KOPT-K1 (cell line): ENCODE data around the gene ECHDC1.
"Not testable (repeated sequence)": the region's sequence is repeated elsewhere in the genome, so short reads cannot be mapped to it uniquely, and the experiment has no call there.

Experiments used
- H3K27ac ChIP-seq: fragments of 200-600 bp; sonication (generic); 2 replicates; pipeline ENCODE4 v1.5.1; 2016; ENCODE audit warnings: antibody characterized with exemption, mild to moderate bottlenecking, low read depth, low read length; ENCODE audit not compliant: poor library complexity, severe bottlenecking
- H3K36me3 ChIP-seq: fragments of 200-600 bp; sonication (generic); 2 replicates; pipeline ENCODE4 v1.5.1; 2017; ENCODE audit warnings: antibody characterized with exemption, mild to moderate bottlenecking, low read length, moderate library complexity; ENCODE audit not compliant: insufficient read depth
- H3K9me3 ChIP-seq: fragments of 200-600 bp; sonication (generic); 2 replicates; pipeline ENCODE4 v1.5.1; 2017; ENCODE audit warnings: antibody characterized with exemption, low read length, mild to moderate bottlenecking; ENCODE audit not compliant: insufficient read depth, poor library complexity, severe bottlenecking

Gene ECHDC1, protein sequence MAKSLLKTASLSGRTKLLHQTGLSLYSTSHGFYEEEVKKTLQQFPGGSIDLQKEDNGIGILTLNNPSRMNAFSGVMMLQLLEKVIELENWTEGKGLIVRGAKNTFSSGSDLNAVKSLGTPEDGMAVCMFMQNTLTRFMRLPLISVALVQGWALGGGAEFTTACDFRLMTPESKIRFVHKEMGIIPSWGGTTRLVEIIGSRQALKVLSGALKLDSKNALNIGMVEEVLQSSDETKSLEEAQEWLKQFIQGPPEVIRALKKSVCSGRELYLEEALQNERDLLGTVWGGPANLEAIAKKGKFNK

DNA sequence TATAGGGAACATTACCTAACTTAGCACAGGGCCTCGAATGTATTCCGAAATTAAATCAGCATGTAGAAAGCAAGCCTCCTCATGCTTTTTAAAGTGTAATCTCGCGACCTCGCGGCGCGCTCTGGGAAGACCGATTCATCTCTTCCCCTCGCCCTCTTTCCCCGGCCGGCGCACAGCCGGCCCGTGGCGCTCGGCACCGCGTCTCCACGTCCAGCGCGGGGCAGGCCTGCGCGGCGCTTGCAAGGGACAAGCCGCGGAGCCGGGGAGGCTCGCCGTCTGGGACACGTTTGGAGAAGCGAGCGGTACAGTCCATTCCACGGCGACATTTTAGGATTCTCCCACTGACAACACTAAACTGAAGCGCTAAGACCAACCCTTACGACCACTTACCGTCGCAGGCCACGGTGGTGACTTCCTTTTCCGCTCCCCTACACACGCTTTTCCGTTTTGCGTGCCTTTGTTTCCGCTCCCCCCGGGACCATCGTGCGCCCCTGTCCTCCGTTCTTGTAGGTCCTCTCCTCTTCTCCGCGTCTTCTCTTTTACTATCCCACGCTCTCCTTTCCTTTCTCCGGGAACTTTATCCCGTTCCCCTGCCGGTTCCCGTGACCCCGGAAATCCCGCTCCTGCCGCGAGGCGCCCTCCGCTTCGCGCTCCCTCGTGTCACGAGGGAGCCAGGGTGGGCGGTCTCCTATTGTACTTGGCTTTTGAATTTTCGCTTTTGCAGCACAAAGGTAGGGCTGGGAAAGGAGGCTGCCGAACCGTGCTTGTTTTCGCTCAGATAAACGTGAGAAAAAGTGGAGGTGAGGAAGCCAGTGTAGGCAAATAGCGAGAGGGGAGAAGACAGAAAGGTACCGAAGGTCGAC lies at the start of gene ECHDC1:
Gene ECHDC1, minus strand, starts transcription at position 664 of the 863 bp plus-strand sequence. CDS start 12,581 bp downstream, outside the sequence.
- Histone ChIP-seq H3K36me3 (no peaks in the 10 kb centered on the region; the same call in 1 of the 2 replicates), H3K9me3 (no peaks in the 10 kb centered on the region), H3K27ac (peak within 1 kb of the TSS; percentile 96)

DNA sequence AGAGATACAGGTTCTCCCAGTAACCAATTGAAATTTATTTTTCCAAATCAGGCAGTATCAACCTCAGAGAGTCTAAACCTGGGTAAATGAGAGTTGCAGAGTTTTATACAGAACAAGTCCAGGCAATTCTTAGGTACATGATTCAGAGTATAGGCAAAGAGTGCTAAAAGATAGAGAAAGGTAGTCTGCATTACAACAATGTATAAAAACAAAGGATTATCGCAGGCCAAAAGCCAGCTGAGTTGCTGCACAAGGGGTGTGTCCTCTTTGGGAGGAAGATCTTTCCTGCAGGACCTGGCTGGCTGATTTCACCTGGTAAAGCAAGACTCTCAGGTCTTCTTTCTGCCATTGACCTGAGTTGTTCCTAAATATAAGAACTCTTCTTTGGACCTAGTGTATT lies 48.9 kb upstream of the ECHDC1 start:
- Histone ChIP-seq H3K36me3 (no peaks in the 10 kb centered on the region), H3K27ac (no peak overlapping the region), H3K9me3 (no peaks in the 10 kb centered on the region)

DNA sequence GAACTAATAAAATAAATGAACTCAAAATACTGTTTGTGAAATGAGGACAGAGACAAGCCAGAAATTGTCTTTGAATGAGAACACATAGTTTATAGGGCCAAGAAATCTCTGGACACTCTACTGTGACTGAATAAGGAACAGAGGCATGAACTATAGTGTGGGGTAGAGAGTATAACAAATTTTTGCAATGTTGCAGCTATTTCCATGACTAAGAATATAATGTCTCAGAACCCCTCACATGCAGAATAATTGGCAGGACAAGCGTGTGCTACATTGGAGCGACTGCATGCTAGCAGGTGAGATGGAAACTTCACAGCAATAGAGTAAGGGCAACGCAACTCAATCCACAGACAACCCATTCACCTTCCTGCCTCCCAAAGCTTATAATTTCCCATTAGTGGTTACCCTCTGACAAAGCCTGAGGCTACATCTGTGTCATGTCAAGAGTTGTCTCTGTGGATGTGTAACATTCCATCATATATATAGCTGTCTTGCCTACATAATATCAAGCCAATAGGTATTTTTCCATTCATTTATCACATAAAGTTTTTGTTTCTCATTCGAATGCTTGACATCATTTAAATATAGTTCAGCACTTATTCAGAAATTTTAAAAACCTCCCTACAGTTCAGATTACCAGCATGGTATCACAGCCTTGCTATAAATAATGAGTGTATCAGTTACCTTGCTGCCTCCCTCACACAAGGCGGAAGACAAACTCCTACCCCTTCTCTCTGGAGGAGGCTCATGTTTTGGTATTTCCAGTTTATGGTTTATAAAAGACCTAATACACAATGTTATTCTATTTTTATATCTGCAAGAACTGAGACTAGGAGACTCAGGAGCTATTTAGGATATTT lies 47.9 kb upstream of the ECHDC1 start:
- Histone ChIP-seq H3K36me3 (no peaks in the 10 kb centered on the region), H3K27ac (no peak overlapping the region), H3K9me3 (no peaks in the 10 kb centered on the region)

DNA sequence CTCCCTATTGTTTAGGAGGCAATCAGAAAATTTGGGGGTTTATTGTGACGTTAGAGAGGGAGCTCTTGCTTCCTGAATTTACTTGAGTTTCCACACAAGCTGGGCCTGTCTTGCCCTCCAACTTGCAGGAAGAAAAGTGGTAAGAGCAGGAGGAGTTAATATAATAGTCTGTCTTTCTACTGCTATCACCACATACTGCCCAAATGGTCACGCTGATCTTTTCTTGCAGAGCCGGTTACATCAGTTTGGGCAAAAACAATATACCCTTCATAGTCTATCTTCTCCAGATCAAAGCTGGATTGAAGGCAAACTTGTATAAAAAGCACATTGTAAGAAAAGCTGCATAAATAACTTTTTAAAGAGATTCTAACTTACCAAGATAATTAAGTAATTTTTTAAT lies 46.3 kb upstream of the ECHDC1 start:
- Histone ChIP-seq H3K9me3 (no peaks in the 10 kb centered on the region), H3K36me3 (no peaks in the 10 kb centered on the region), H3K27ac (no peak overlapping the region)

DNA sequence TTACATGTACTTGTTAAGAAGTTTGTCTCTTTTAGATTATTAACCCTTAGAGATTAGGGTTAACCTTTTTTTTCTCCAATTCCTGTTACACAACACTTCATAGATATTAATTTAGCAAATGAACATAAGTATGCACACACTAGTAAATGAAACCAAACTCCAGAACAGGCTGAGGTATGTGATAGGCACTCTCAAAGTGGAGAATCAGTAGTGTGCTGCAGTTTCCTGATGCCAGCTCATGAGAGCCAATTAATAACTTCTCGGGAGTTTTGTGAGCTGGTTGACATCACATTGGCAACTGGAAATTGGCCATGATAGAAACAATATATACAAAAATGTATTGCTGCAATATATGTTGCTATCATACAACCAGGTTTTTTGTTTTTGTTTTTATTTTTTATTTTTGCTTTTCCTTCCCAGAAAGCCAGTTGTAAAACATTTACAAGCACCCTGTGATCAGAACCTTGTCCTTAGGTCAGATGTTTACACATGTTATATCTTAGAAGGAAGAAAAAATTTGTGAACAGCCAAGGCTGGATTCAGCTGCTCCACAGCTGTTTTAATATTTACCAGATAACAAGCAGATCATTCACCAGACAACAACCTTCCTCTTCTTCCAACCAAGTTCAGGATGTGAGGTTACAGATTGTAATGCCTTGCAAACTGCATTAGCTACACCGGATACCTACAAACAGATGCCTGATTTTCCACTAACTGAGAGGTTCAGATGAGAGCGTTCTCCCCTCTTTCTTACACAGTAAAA lies 42.4 kb upstream of the ECHDC1 start:
- no peaks in the 10 kb centered on the region for H3K9me3 ChIP-seq
- no peak overlapping the region for H3K27ac ChIP-seq
- no peaks in the 10 kb centered on the region for H3K36me3 ChIP-seq

DNA sequence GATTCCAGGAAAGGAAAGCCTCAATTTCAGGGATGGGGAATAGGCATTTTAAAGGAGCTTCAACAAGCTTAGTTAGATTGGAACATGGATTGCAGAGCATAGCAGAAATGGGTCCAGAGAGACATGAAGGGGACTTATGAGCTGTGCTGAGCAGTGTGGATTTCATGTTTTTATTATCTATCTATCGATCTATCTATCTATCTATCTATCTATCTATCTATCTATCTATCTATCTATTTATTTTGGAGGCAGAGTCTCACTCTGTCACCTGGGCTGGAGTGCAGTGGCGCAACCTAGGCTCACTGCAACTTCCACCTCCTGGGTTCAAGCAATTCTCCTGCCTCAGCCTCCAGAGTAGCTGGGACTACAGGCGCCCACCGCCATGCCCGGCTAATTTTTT lies 41.4 kb upstream of the ECHDC1 start:
- not testable (repeated sequence) for H3K27ac ChIP-seq, H3K36me3 ChIP-seq, H3K9me3 ChIP-seq

DNA sequence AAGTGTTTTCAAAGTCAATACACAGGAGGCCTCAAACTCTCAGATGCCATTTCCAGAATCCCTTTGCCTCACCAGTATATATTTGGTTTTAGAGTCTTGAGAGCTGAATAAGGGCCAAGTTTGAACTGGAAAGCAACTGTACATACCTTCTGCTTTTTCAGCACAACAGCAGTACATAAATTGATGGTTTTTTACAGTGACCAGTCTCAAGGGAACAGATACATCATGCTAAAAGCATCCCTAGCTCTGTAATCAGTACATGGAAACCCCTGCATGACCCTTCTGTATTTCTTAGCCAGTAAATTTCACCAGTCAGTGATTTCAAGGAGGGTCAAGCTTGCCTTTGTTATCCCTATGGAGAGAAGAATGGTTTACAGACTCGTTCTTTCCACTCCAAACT lies 40.6 kb upstream of the ECHDC1 start:
- H3K9me3 ChIP-seq: no peaks in the 10 kb centered on the region
- no peak overlapping the region for H3K27ac ChIP-seq
- H3K36me3 ChIP-seq: no peaks in the 10 kb centered on the region

DNA sequence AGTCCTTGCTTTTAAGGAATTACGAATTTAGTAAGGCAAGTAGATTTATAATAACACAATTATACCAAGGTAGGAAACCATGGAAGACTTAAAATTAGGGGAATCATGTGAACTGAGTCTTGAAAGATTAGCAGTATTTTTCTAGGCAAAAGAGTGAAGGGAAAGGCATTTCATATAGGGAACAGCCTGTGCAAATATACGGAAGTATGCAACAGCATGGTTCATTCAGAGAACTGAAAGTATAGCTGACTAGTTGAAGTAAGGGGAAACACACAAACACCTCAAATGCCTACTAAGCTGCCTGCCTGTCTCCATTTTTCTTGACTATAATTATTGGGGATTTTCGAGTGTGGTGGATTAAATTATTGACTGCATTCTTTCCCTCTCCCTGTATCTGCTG lies 39.0 kb upstream of the ECHDC1 start:
- Histone ChIP-seq H3K27ac (no peak overlapping the region), H3K36me3 (no peaks in the 10 kb centered on the region), H3K9me3 (no peaks in the 10 kb centered on the region)

DNA sequence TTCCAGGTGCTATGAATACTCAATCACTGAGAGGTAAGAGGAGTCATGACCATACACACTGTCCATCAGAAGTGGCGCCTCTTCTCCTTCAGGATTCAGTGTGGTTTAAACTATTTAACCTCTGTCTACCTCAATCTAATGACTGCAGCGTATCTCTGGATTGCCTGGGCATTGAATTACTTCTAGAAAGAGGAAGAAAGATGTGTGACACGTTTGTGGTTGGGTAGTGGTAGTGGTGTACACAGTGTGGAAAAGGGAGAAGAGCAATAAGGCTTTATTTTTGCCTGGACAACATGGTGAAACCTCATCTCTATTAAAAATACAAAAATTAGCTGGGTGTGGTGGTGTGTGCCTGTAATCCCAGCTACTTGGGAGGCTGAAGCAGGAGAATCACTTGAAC lies 38.0 kb upstream of the ECHDC1 start:
- Histone ChIP-seq H3K9me3 (no peaks in the 10 kb centered on the region), H3K27ac (no peak overlapping the region), H3K36me3 (no peaks in the 10 kb centered on the region)

DNA sequence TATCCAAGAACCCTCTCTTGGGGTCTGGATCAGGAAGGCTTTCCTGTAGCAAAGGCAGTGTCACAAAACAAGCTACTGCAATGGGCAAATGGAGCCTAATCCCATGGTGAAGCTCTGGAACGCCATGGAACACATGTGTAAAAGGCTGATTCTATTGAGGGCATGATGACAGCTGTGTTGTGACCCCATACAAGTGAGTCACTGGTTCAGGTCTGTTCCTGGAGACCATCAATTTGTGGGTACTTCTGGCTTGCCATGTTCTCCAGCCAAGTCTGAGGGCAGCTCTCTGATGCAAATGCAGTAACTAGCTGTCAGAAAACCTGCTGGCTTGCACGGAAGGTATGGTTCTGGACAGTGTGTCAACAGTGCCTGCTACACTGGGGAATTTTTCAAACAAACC lies 33.3 kb upstream of the ECHDC1 start:
- Histone ChIP-seq H3K9me3 (peaks cover 1% of the 10 kb centered on the region), H3K36me3 (no peaks in the 10 kb centered on the region), H3K27ac (no peak overlapping the region)

DNA sequence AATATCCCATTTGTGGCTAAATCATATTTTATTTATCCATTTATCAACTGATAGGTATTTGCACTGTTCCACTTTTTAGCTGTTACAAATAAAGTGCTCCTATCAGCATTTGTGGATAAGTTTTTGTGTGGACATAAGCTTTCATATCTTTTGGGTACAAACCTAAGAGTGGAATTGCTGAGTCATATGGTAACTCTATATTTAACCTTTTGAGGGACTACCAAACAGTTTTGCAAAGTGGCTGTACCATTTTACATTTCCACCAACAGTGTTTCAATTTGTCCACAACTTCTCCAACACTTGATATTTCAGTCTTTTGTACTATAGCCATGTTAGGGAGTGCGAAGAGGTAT lies 23.6 kb upstream of the ECHDC1 start:
- peaks cover 12% of the 10 kb centered on the region for H3K9me3 ChIP-seq
- H3K27ac ChIP-seq: no peak overlapping the region
- no peaks in the 10 kb centered on the region for H3K36me3 ChIP-seq

DNA sequence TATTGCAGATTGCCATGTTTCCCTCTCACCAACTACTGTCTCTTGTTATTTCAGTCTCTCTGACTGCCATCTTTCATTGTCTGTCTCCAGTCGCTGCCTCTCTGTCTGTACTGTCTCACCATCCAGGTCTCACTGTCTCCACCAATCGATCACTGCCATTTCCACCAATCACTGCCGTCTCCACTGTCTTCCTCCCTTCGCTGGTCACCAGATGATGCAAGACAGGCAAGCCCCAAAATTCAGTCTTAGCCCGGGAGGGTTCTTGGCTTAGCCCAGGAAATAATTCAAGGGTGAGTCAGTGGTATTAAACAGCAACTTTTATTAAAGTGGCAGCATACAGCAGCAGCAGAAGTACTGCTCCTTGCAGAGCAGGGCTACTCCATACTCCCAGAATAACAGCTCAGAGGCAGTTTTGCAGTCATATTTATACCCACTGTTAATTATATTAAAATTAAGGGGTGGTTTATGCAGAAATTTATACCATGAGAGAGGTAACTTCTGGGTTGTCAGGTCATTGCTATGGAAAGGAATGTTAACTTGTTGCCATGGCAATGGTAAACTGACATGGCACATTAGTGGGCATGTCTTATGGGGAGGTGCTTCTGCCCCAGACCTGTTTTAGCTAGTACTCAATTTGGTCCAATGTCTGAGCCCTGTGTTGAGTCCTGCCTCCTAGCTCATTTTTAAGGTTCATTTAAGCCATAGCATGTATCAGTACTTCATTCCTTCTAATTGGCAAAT lies 23.0 kb upstream of the ECHDC1 start:
- H3K27ac ChIP-seq: no peak overlapping the region
- H3K9me3 ChIP-seq: peaks cover 9% of the 10 kb centered on the region
- H3K36me3 ChIP-seq: no peaks in the 10 kb centered on the region

DNA sequence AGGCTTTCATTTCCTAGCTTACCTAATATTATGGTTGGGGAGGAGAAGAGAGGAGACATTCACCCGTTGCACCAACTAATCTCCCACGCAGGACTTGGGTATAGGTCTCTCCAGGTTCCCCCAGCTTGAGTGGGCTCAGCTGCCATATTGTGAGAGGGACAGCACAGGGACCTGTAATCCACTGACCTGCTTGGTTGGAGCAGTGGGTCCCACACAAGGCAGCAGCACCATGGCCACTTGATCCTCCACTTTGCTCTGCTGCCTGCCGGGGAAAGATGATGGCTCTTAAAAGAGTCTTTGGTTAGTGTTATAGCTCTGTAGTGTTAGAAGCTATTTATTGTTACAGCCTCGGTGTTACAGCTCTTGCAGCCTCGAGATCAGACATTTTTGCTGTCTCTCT lies 22.5 kb upstream of the ECHDC1 start:
- H3K36me3 ChIP-seq: no peaks in the 10 kb centered on the region
- H3K9me3 ChIP-seq: peaks cover 6% of the 10 kb centered on the region
- H3K27ac ChIP-seq: no peak overlapping the region

DNA sequence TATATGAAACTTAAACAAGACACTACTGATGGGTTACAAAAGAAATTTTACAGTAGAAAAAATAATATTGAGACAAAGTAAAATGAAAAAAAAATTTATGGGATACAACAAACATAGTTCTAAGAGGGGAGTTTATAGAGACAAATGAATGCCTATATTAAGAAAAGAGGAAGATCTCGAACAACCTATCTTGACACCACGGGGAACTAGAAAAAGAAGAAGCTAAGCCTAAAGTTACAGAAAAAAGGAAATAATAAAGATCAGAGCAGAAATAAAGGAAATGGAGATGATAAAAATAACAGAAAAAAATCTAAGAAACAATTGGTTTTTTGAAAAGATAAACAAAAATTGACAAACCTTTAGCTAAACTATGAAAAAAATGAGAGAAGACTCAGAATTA lies 9.1 kb upstream of the ECHDC1 start:
- H3K9me3 ChIP-seq: peaks cover 6% of the 10 kb centered on the region
- no peaks in the 10 kb centered on the region for H3K36me3 ChIP-seq
- no peak overlapping the region for H3K27ac ChIP-seq
